ENCODE results near the gene XK.

GRCh38 chrX:37745835-37746217 lies 60.2 kb downstream of the XK start:
- TF ChIP-seq CTCF (IDR thresholded peaks at IDR 0.05) (no peak), POLR2A (IDR thresholded peaks at IDR 0.05) (no peak), EP300 (IDR thresholded peaks at IDR 0.05) (no peak)
